Measurements from ENCODE around the gene ACTR8. TPM values are rescaled to one million over a fixed set of nuclear protein-coding genes. Genes with fewer than 3 reads are reported as not detected.

ACTR8 gene
- total and polyA plus RNA-seq, 2 of the 4 experiments (the other 2 are of a cell fraction): 20.3 to 31.4 TPM

- no peaks in the 10 kb centered on the region for H3K9me1 ChIP-seq (ENCODE audit: insufficient read depth, low read length)
- no peak for TF ChIP-seq MAFK (IDR thresholded peaks at IDR 0.05; ENCODE audit: low read depth, low read length)
- no peak for TF ChIP-seq RCOR1 (IDR thresholded peaks at IDR 0.05; ENCODE audit: insufficient replicate concordance, low read length)
- no peak for TF ChIP-seq FOS (IDR thresholded peaks at IDR 0.05; ENCODE audit: low read depth, low read length)
- no peak for TF ChIP-seq CTCF (conservative IDR thresholded peaks at IDR 0.05; ENCODE audit: low read depth, low read length)
- TF ChIP-seq RFX5 (IDR thresholded peaks at IDR 0.05; ENCODE audit: low read depth, low read length): no peak
- TF ChIP-seq POLR2A (IDR thresholded peaks at IDR 0.05; ENCODE audit: low read depth, low read length): no peak
- TF ChIP-seq BHLHE40 (IDR thresholded peaks at IDR 0.05; ENCODE audit: low read depth, low read length): no peak
- no peak for TF ChIP-seq CHD1 (IDR thresholded peaks at IDR 0.05; ENCODE audit: low read depth, low read length)
- no peak for TF ChIP-seq CEBPB (IDR thresholded peaks at IDR 0.05; ENCODE audit: low read depth, low read length)
- TF ChIP-seq RAD21 (IDR thresholded peaks at IDR 0.05; ENCODE audit: low read length): no peak
- no peak for TF ChIP-seq USF2 (IDR thresholded peaks at IDR 0.05; ENCODE audit: low read depth, low read length)
- no peak for TF ChIP-seq NFE2L2 (IDR thresholded peaks at IDR 0.05; ENCODE audit: low read depth, low read length)
- TF ChIP-seq SMC3 (IDR thresholded peaks at IDR 0.05; ENCODE audit: low read depth, low read length): no peak
- TF ChIP-seq MXI1 (IDR thresholded peaks at IDR 0.05; ENCODE audit: borderline replicate concordance, low read depth, low read length): no peak
- TF ChIP-seq MAZ (IDR thresholded peaks at IDR 0.05; ENCODE audit: borderline replicate concordance, low read depth, low read length): no peak
- TF ChIP-seq ELK1 (IDR thresholded peaks at IDR 0.05; ENCODE audit: borderline replicate concordance, low read depth, low read length): no peak
Observed at GRCh38 chr3:53899750-53900149, 17.8 kb upstream of the ACTR8 start.

More at GRCh38 chr3:53899750-53900149, 17.8 kb upstream of the ACTR8 start:
- H3K9me3 ChIP-seq (ENCODE audit: control insufficient read depth, insufficient read depth, low read length): no peaks in the 10 kb centered on the region
- ChIA-PET CTCF (no interaction called here), POLR2A (ENCODE audit: unreplicated experiment) (interaction anchor here (0.9 kb wide), 1 partner anchor 8 kb away, joined by 6 read pairs; the partner anchor contains the start of gene SELENOK)
- no peak overlapping the region for H3K9ac ChIP-seq (ENCODE audit: low read depth, low read length)
- H4K8ac ChIP-seq (ENCODE audit: low read depth in 2 of 2, low read length in 2 of 2): no peak overlapping the region
- H3K4me2 ChIP-seq (ENCODE audit: low read depth, low read length): no peak overlapping the region
- H2AK9ac ChIP-seq (replicated peaks; ENCODE audit: low read depth, low read length, poor library complexity): no peak overlapping the region
- H2AK5ac ChIP-seq (ENCODE audit: low read depth, low read length): no peak overlapping the region
- H3K18ac ChIP-seq (ENCODE audit: low read depth, low read length): no peak overlapping the region
- H4K91ac ChIP-seq (ENCODE audit: insufficient read depth, low read depth, low read length): no peak overlapping the region
- no peak overlapping the region for H3K4me3 ChIP-seq (ENCODE audit: insufficient read depth, low read depth, low read length)
- no peak overlapping the region for H2BK15ac ChIP-seq (ENCODE audit: low read depth, low read length)
- H4K5ac ChIP-seq (ENCODE audit: low read depth, low read length): no peak overlapping the region
- no peak overlapping the region for H3K4ac ChIP-seq (ENCODE audit: low read depth, low read length)
- H3K27me3 ChIP-seq (ENCODE audit: control insufficient read depth, insufficient read depth, low read length): peaks cover 4% of the 10 kb centered on the region
- H3K79me1 ChIP-seq (ENCODE audit: low read depth in 1 of 2, low read length in 2 of 2): no peaks in the 10 kb centered on the region
- H3K23ac ChIP-seq (ENCODE audit: low read depth, low read length): no peak overlapping the region
- in situ Hi-C loops (cut with MboI; ENCODE audit: low sequenced_read_pairs): loop anchor here (25.0 kb wide), 1 partner anchor 612 kb away; no protein-coding TSS in a partner anchor
- intact Hi-C loops (cut with micrococcal nuclease): no loop called here
- no peaks in the 10 kb centered on the region for H4K20me1 ChIP-seq (ENCODE audit: insufficient read depth, low read length)
- H3K4me1 ChIP-seq (ENCODE audit: control insufficient read depth, insufficient read depth, low read length): no peaks in the 10 kb centered on the region
- H3K56ac ChIP-seq (ENCODE audit: extremely low read depth, insufficient read depth, low read length): no peak overlapping the region
- H3K36me3 ChIP-seq (ENCODE audit: control insufficient read depth, insufficient read depth, low read length): no peaks in the 10 kb centered on the region
- dilution Hi-C loops (cut with HindIII; ENCODE audit: low sequenced_read_pairs, unreplicated experiment): no loop called here
- H2BK20ac ChIP-seq (ENCODE audit: low read depth, low read length): no peak overlapping the region
- no peak for DNase-seq
- H2AFZ ChIP-seq (replicated peaks; ENCODE audit: low read length, poor library complexity): no peak overlapping the region
- no peak for ATAC-seq (ENCODE audit: low read depth)
- no peak overlapping the region for H2BK5ac ChIP-seq (ENCODE audit: low read depth, low read length, poor library complexity, severe bottlenecking)
- H2BK120ac ChIP-seq (ENCODE audit: low read depth, low read length): no peak overlapping the region
- no CpG with 5 or more reads among the region's 2 CpGs for WGBS, 2 experiments (ENCODE audit: extremely low coverage in 2 of 2, insufficient read length in 1 of 2)
- no peak overlapping the region for H3K27ac ChIP-seq (ENCODE audit: insufficient read depth, low read length)
- no TSS peak for BruUV-seq (replicated peaks)
- H3K14ac ChIP-seq (replicated peaks; ENCODE audit: low read depth, low read length): no peak overlapping the region
